OCI-LY1 (cell line): Measurements from ENCODE around the gene MAGI1.

Experiments used
- H2AFZ ChIP-seq: fragments of 200-600 bp; sonication (generic), shearing (Covaris generic); 2 replicates; pipeline ENCODE4 v1.6.0; 2014; ENCODE audit warnings: antibody characterized with exemption, mild to moderate bottlenecking, low read length
- H3F3A ChIP-seq: fragments of 200-600 bp; sonication (generic), shearing (Covaris generic); 2 replicates; pipeline ENCODE4 v1.6.0; 2014; ENCODE audit warnings: mild to moderate bottlenecking, antibody characterized with exemption, low read length, moderate library complexity; ENCODE audit not compliant: insufficient read depth
- H3K27ac ChIP-seq: fragments of 200-600 bp; sonication (generic); 2 replicates; pipeline ENCODE4 v1.5.1; 2014; ENCODE audit warnings: low read length, mixed run types, mild to moderate bottlenecking, low read depth; ENCODE audit not compliant: poor library complexity, severe bottlenecking
- H3K27me3 ChIP-seq: fragments of 200-600 bp; sonication (generic); 2 replicates; pipeline ENCODE4 v1.6.0; 2014; ENCODE audit warnings: antibody characterized with exemption, mild to moderate bottlenecking, low read length, moderate library complexity; ENCODE audit not compliant: insufficient read depth
- H3K36me3 ChIP-seq: fragments of 200-600 bp; sonication (generic); 2 replicates; pipeline ENCODE4 v1.6.1; 2014; ENCODE audit warnings: mild to moderate bottlenecking, antibody characterized with exemption, low read length, moderate library complexity, mixed read lengths; ENCODE audit not compliant: insufficient read depth
- H3K4me1 ChIP-seq: fragments of 200-600 bp; sonication (generic); 2 replicates; pipeline ENCODE4 v1.5.1; 2014; ENCODE audit warnings: mild to moderate bottlenecking, low read length, moderate library complexity; ENCODE audit not compliant: insufficient read depth, severe bottlenecking
- H3K4me2 ChIP-seq: fragments of 200-600 bp; sonication (generic), shearing (Covaris generic); 2 replicates; pipeline ENCODE4 v1.6.1; 2014; ENCODE audit warnings: low read length
- H3K4me3 ChIP-seq: fragments of 200-600 bp; sonication (generic); 2 replicates; pipeline ENCODE4 v1.5.1; 2014; ENCODE audit warnings: low read length, low read depth, mild to moderate bottlenecking, mixed read lengths; ENCODE audit not compliant: poor library complexity, severe bottlenecking
- H3K79me2 ChIP-seq: fragments of 200-600 bp; shearing (Covaris generic); 2 replicates; pipeline ENCODE4 v1.6.1; 2016; ENCODE audit warnings: mixed run types, low read length, mixed read lengths; ENCODE audit not compliant: insufficient read depth
- H3K9ac ChIP-seq: fragments of 200-600 bp; sonication (generic), shearing (Covaris generic); 2 replicates; pipeline ENCODE4 v1.6.1; 2014; ENCODE audit warnings: mild to moderate bottlenecking, low read length, mixed read lengths
- H3K9me2 ChIP-seq: fragments of 200-600 bp; sonication (generic), shearing (Covaris generic); 2 replicates; pipeline ENCODE4 v1.6.1; 2014; ENCODE audit warnings: low read depth, mild to moderate bottlenecking, low read length, mixed read lengths
- H3K9me3 ChIP-seq: fragments of 200-600 bp; shearing (Covaris generic); 2 replicates; pipeline ENCODE4 v1.6.1; 2014; ENCODE audit warnings: low read length, mixed read lengths
- H4K20me1 ChIP-seq: fragments of 200-600 bp; sonication (generic), shearing (Covaris generic); 2 replicates; pipeline ENCODE4 v1.6.0; 2016; ENCODE audit warnings: mild to moderate bottlenecking, low read length; ENCODE audit not compliant: insufficient read depth
- CTCF ChIP-seq: fragments of 200-600 bp; sonication (generic), shearing (Covaris generic); IDR thresholded peaks from 2 replicates; pipeline ENCODE4 v1.5.1; 2017; ENCODE audit warnings: mild to moderate bottlenecking, antibody characterized with exemption, low read length, moderate library complexity, mixed read lengths
- EZH2 ChIP-seq: fragments of 200-600 bp; sonication (generic), shearing (Covaris generic); IDR thresholded peaks from 2 replicates; pipeline ENCODE4 v1.8.0; 2017; ENCODE audit warnings: borderline replicate concordance, mixed run types, mild to moderate bottlenecking, antibody characterized with exemption, low read length, moderate library complexity, mixed read lengths

MAGI1 gene

GRCh38 chr3:65748326-65748725, 290.4 kb downstream of the MAGI1 start:
- no peak for TF ChIP-seq CTCF
- TF ChIP-seq EZH2 = no peak

GRCh38 chr3:65746848-65747247, 291.9 kb downstream of the MAGI1 start:
- H3K27ac ChIP-seq = no peak overlapping the region
- TF ChIP-seq CTCF (no peak), EZH2 (no peak)
- H3K9me2 ChIP-seq = no peaks in the 10 kb centered on the region

More at GRCh38 chr3:65748326-65748725, 290.4 kb downstream of the MAGI1 start:
- Histone ChIP-seq H2AFZ (no peak overlapping the region), H3K36me3 (no peaks in the 10 kb centered on the region), H3K27me3 (no peaks in the 10 kb centered on the region), H3K9me2 (no peaks in the 10 kb centered on the region), H3K4me1 (no peaks in the 10 kb centered on the region), H3K9me3 (no peaks in the 10 kb centered on the region), H3F3A (no peaks in the 10 kb centered on the region), H3K79me2 (no peaks in the 10 kb centered on the region), H3K27ac (no peak overlapping the region), H3K9ac (no peak overlapping the region), H3K4me3 (no peak overlapping the region), H3K4me2 (no peak overlapping the region), H4K20me1 (no peaks in the 10 kb centered on the region)

GRCh38 chr3:65745306-65745705, 293.4 kb downstream of the MAGI1 start:
- no peak overlapping the region for H3K9ac ChIP-seq
- H3K4me1 ChIP-seq = no peaks in the 10 kb centered on the region
- no peaks in the 10 kb centered on the region for H3K9me2 ChIP-seq
- no peak for TF ChIP-seq EZH2
- TF ChIP-seq CTCF = no peak
- no peaks in the 10 kb centered on the region for H4K20me1 ChIP-seq
- no peaks in the 10 kb centered on the region for H3F3A ChIP-seq
- H3K4me3 ChIP-seq = no peak overlapping the region
- no peak overlapping the region for H2AFZ ChIP-seq
- no peak overlapping the region for H3K27ac ChIP-seq
- H3K4me2 ChIP-seq = no peak overlapping the region
- no peaks in the 10 kb centered on the region for H3K79me2 ChIP-seq
- no peaks in the 10 kb centered on the region for H3K9me3 ChIP-seq
- H3K27me3 ChIP-seq = no peaks in the 10 kb centered on the region
- no peaks in the 10 kb centered on the region for H3K36me3 ChIP-seq

More at GRCh38 chr3:65746848-65747247, 291.9 kb downstream of the MAGI1 start:
- no peaks in the 10 kb centered on the region for H3K9me3 ChIP-seq
- no peaks in the 10 kb centered on the region for H3K27me3 ChIP-seq
- no peak overlapping the region for H2AFZ ChIP-seq
- H3K4me1 ChIP-seq = no peaks in the 10 kb centered on the region
- no peak overlapping the region for H3K4me2 ChIP-seq
- H3K4me3 ChIP-seq = no peak overlapping the region
- no peaks in the 10 kb centered on the region for H3K79me2 ChIP-seq
- H3K9ac ChIP-seq = no peak overlapping the region
- H4K20me1 ChIP-seq = no peaks in the 10 kb centered on the region
- H3F3A ChIP-seq = no peaks in the 10 kb centered on the region
- no peaks in the 10 kb centered on the region for H3K36me3 ChIP-seq
